Measurements from ENCODE around the gene BEND2.
"Not testable (repeated sequence)": the region's sequence is repeated elsewhere in the genome, so short reads cannot be mapped to it uniquely, and the experiment has no call there.

The BEND2 gene

DNA sequence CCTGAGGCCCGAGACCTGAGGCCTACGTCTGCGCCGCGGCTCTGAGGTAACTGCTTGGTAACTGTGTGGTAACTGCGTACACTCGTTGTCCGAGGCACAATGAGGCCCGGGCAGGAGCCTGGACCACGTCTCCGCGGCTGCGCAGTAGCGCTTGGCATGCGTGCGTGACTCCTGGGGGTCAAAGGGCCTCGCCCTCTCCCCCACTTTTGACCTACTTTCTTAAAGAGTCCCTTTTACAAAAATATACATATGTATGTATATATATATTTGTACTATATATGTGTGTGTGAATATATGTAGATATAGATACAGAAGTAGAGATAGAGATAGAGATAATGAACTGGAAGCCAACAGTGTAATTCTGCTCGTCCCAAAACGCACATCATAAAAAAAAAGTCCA lies at the start of gene BEND2:
TSS of gene BEND2 (minus strand) at position 101 of the 400 bp plus-strand sequence. CDS start 136 bp downstream, outside the sequence.
- DNase-seq = no peak

GRCh38 chrX:18255059-18255458 lies 34.4 kb upstream of the BEND2 start:
- DNase-seq = no peak

DNA sequence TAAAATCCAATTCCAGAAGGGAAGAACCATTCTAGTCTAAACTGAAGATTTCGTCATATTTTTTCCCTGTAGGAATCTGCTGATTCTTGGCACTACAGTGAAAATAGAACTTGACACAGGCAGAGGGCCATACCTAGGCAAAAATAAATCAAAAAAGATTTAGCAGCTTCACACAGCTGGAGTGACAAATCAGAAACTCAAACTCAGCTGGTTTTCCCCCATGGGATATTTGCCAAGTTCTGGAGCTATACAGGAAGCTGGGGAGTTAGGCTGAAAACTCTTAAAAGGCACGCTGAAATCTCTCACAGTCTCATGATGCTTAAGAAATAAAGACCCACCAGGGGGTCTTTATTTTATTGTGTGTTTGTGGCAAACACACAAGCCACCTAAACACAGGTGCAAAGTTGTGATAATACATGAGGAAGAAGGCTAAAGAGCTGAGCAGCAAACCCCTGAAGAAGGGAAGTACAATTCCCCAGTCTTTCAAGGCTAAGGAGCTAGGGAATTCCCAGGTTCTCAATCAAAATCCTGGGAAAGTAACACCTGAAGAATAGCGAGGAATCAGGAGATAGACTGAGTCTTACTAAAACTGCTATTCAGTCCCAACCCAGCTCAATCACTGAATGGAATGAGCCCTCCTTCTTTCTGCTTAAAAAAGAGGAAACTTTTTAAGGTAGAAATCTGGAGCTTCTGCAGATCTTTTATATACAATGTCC lies 32.1 kb upstream of the BEND2 start:
- no peak for DNase-seq

GRCh38 chrX:18229646-18230045 lies 9.0 kb upstream of the BEND2 start:
- DNase-seq = not testable (repeated sequence)

GRCh38 chrX:18228069-18228468 lies 7.4 kb upstream of the BEND2 start:
- no peak for DNase-seq

DNA sequence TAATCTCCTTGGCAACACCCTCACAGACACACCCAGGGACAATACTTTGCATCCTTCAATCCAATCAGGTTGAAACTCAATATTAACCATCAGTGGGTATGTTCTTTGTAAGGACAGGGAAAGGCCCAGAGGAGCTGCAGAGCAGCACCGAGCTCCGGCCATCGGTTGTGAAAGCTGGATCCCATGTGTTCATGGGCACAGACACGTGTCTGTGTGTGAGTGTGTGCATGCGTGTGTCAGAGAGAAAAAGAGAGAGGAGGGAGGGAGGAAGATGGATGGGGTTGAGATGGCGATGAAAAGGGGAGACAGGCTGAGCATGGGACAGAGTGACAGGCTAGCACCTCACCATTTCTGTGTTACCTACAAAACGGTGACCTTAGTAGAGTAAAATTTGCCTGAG lies 6.8 kb upstream of the BEND2 start:
- no peak for DNase-seq

DNA sequence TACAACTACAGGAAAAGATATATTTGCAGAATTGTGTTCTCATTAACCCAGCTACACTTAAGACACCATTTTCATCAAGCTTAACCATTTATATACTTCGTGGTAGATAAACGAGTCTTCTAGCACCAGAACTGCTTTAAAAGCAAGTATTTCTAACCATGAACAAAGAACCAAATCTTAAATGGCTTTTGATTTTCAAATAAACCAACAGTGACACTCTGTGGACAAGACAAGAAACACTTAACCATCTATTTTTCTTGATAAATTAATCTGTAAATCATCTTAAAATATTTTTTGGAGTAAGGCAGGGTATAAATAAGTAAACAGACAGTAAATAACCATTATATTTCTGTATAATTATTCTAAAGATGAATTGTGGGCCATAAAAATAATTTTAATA lies 10.2 kb downstream of the BEND2 start:
- DNase-seq = no peak

DNA sequence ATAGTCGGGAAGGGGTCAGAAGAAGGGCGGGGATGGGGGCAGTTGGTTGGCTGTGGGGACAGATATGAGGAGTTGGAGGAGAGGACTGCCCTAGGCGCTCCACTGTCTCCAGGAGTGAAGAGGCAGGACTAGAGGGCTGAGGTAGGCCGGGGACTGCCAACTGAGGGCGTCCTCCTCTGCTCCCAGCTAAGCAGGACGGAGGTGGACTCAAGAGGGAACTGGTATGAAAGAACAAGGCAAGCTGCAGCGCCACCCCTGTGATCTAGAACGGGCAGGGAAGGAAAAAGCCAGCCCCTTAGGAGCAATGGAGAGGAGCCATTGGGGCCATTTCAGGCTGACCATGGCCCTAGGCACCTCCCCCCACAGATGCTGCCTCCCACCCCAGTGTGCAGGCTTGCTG lies 14.0 kb downstream of the BEND2 start:
- no peak for DNase-seq

- DNase-seq = no peak
These were observed 17.1 kb downstream of the BEND2 start for GRCh38 chrX:18203631-18204030.

DNA sequence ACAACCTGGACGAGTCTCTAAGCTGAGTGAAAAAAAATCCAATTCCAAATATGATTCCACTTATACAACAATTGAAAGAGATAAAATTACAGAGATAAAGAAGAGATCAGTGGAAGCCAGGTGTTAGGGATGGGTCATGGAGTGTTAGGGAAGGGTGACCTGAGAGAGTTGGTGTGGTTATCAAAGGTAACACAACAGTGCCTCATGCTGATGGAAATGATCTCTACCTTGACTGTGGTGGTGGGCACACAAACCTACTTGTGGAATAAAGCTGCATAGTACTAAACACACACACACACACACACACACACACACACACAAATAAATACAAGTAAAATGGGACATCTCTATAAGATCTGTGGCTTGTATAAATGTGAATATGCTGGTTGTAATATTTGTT lies 26.0 kb downstream of the BEND2 start:
- DNase-seq = no peak

DNA sequence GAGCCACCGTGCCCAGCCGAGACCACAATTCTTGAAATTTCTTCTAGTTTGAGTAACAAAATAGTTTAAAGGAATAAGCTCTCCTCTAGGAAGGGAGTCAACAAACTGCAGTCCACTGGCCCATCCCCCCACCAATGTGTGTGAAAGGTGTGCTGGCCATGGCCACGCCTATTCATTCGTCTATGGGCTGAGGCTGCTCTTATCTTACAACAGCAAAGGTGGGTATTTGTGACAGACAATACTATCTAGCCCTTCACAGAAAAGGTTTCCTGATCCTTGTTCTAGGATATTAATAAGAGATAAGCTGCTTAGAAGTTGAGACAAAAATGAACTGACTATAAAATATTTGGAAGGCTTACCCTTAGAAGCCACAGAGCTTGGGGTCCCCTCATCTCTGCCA lies 41.2 kb downstream of the BEND2 start:
- DNase-seq = no peak

DNA sequence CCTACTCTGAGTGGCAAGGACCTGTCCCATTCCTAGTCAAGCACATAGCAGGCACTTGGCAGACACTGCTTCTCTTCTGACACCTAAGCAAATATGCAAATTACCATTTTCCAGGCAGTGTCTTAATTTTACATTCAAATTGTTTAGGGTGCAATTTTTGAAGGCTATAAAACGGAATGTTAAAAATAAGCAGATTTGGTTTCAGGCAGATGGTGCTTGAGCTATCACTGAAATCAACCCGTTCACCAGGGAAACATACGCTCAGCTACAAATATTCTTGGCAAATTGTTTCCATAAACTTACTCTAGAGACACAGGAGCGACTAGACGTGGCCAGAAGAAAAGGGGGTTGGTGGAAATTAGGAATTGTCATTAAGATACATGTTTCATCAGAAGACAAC lies 45.7 kb downstream of the BEND2 start:
- DNase-seq = no peak

DNA sequence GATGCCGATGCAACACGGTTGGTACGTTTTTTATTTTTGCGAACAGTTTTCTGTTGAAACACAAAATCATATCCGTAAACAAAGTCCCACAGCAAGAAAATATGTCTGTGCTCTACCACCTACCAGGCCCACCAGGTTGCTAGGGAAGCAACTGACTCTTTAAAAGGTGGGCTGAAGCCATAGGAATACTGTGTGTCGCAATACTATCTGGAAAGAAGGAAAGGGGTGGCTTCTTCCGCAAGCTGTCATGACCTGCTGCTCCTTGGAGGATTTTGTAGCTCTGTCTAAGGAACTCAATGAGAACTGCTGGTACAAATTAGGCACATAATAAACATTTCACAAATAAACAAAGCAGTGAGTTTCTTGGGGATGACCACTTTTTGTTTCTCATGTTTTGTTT lies 46.5 kb downstream of the BEND2 start:
- no peak for DNase-seq

DNA sequence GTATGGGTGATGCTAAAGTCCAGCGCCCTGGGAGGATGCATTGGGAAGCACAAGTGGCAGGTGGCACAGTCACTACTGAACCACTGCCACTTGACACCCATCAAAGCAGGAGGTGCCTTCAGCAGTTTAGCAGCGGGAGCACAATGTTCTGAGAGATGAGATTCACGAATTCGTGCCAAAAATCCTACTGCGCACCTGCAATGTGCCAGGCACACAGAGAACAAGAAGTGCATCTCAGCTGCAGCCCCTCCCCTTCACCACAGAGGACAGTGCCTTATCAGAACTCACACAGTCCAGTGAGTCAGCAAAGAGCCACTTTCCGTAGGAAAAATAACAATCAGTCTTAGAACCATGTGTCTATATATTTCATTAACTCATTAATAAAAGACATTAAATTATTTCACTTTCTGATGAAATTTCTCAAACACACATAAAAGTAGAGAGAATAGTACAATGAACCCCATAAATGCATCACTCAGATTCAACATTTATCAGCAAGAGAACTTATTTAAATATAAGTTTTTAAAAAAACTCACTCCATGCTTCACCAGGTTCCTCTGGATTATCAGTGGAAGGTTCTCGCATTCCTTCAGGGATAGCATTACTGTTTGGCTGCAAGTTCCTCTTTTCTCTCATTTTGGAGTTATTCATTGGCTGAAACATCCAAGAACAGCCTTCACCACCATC lies 47.0 kb downstream of the BEND2 start:
- no peak for DNase-seq

DNA sequence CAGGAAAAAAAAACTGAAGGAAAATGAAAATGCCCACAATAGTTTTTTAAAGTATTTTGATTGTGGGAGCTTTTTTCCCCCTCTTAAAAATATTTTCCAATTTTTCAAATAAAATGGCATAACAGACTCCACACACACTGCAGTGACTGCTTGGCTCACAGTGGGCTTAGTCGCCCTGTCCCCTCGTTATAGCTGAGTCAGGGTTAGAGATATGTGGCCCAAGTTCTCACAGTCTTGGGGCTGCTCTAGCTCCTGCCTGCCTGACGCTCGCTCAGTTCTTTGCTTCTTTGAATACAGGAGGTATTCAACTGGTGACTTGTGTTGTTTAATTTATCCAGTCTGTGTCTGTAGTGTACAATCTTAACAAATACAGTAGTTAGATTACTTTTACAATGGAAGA lies 47.7 kb downstream of the BEND2 start:
- no peak for DNase-seq

- DNase-seq = no peak
These were observed 49.8 kb downstream of the BEND2 start for GRCh38 chrX:18170910-18171309.

DNA sequence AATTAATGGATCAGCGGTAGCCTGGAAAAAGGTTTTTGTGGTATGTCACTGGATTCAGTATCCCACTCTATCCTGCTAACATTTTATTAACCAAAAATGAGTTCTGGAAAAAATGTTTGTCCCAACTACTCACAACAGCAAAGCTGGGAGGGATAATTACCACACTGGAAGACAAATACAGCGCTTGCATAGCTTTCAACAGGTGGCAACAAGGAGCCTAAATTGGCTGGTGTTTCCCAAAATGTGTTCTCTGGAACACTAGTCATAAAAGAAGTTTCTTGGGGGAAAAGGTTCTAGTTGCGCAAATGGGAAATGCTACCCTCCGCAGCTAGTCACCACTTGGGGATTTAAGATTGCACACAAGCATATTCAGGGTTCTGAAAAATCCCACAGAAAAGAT lies 54.6 kb downstream of the BEND2 start:
- no peak for DNase-seq

- no peak for DNase-seq
These were observed 60.3 kb downstream of the BEND2 start for GRCh38 chrX:18160369-18160768.

GRCh38 chrX:18158963-18159362 lies 61.7 kb downstream of the BEND2 start:
- no peak for DNase-seq

GRCh38 chrX:18151649-18152048 lies 69.0 kb downstream of the BEND2 start:
- no peak for DNase-seq

DNA sequence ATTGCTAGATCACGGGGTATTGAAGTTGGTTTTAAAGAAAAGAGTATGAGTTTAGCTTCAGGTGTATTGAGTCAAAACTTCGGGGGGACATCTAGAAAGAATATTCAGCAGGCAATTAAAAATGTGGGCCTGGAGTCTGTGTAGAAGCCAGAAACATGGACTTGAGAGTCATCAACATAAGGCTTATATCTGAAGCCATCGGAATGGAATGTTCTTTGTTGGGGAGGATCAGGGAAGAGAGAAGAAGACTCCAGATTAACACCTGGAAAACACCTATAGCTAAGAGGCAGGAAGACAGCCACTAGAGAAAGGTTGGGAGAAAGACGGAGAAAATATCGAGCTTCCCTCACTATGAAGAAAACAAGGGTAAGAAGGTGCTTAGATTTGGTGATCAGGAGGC lies 69.5 kb downstream of the BEND2 start:
- no peak for DNase-seq

- DNase-seq = no peak
These were observed 71.2 kb downstream of the BEND2 start for GRCh38 chrX:18149454-18149853.

- DNase-seq = no peak
These were observed 73.7 kb downstream of the BEND2 start for GRCh38 chrX:18146954-18147353.

DNA sequence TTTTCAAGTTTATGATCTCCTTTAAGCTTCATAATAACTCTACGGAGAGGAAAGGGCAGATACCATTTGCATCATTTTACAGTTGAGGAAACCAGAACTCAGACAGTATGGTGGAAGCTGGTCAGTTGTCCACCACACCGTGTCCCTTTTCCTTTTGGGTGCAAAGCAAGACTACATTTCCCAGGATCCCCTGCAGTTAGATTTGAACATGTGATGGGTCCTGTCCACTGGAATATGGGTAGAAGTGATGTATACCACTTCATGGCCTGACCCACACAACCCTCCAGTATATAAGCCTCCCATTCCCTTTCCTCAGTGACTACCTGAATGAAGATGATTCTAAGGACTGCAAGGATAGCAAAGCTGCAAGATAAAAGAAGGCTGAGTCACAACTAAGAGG lies 74.7 kb downstream of the BEND2 start:
- DNase-seq = no peak

GRCh38 chrX:18136816-18137215 lies 83.9 kb downstream of the BEND2 start:
- DNase-seq = no peak

All from CD4-positive, alpha-beta T cell treated with Interleukin-6 for 4 hours (primary cell).